Endothelial cell of umbilical vein (primary cell): ENCODE measurements around the gene SLCO3A1. TPM values are rescaled to one million over a fixed set of nuclear protein-coding genes. Genes with fewer than 3 reads are reported as not detected.

Source experiments
- BruUV-seq: library from RNA; stranded (reverse); fragments of 400-500 nt; replicated peaks from 2 replicates; lab custom pipeline; 2021; lab: Mats Ljungman, UMichigan
- CTCF ChIA-PET: fragments of 300-600, 350-600 bp; sonication (Branson Sonifier 250); formaldehyde crosslinking; loops from one replicate; lab custom pipeline; 2021; ENCODE audit warnings: antibody characterized with exemption, inconsistent platforms; lab: Charles Lee
- POLR2A ChIA-PET: fragments of 300-600, 350-600 bp; sonication (Branson Sonifier 250); formaldehyde crosslinking; loops from one replicate; lab custom pipeline; 2021; ENCODE audit warnings: antibody characterized with exemption, inconsistent platforms; lab: Charles Lee
- DNase-seq: peaks from one replicate; pipeline ENCODE4 v3.0.0-alpha.2; 2011; ENCODE audit warnings: low read depth, low spot score
- FAIRE-seq: peaks from 2 replicates; lab custom pipeline; 2011; peaks lifted over from hg19 to GRCh38; lab: Jason Lieb, UNC
- H2AFZ ChIP-seq: 2 replicates; pipeline ENCODE4 v1.6.0; 2012; ENCODE audit warnings: low read depth, low read length, control low read depth, inconsistent platforms
- H3K27ac ChIP-seq: 2 replicates; pipeline ENCODE4 v1.5.1; 2011; ENCODE audit warnings: low read depth, mild to moderate bottlenecking, control low read depth, low read length, moderate library complexity; ENCODE audit not compliant: insufficient read depth
- H3K27me3 ChIP-seq, 2 experiments: 2 replicates each; pipeline versions ENCODE4 v1.6.0 to v1.6.1; 2011; ENCODE audit warnings: low read length in 2 of 2, mixed read lengths in 1 of 2; ENCODE audit not compliant: control insufficient read depth in 2 of 2, insufficient read depth in 2 of 2
- H3K36me3 ChIP-seq, 2 experiments: 2 replicates in 1 of 2; 3 replicates in 1 of 2; pipeline ENCODE4 v1.5.1; 2011; ENCODE audit warnings: low read length in 2 of 2, mild to moderate bottlenecking in 1 of 2, moderate library complexity in 1 of 2; ENCODE audit not compliant: control insufficient read depth in 2 of 2, insufficient read depth in 2 of 2; ENCODE audit errors: extremely low read depth in 1 of 2
- H3K4me1 ChIP-seq: 3 replicates; pipeline ENCODE4 v1.5.1; 2011; ENCODE audit warnings: mild to moderate bottlenecking, low read length; ENCODE audit not compliant: control insufficient read depth, insufficient read depth; ENCODE audit errors: extremely low read depth
- H3K4me2 ChIP-seq: 2 replicates; pipeline ENCODE4 v1.6.1; 2011; ENCODE audit warnings: low read length, control low read depth, mixed read lengths; ENCODE audit not compliant: insufficient read depth
- H3K4me3 ChIP-seq, 3 experiments: fragments of 200-600 bp in 1 of 3; sonication (generic), shearing (Covaris generic) in 1 of 3; replicated peaks in 1 of 3; 2 replicates each; pipeline ENCODE4 v1.5.1; 2011 to 2016; ENCODE audit warnings: control low read depth in 3 of 3, low read length in 3 of 3, mild to moderate bottlenecking in 2 of 3, inconsistent platforms in 1 of 3, low read depth in 1 of 3, moderate library complexity in 1 of 3; ENCODE audit not compliant: insufficient read depth in 1 of 3
- H3K79me2 ChIP-seq: 2 replicates; pipeline ENCODE4 v1.6.0; 2012; ENCODE audit warnings: low read length, inconsistent platforms; ENCODE audit not compliant: control insufficient read depth, insufficient read depth
- H3K9ac ChIP-seq: replicated peaks from 2 replicates; pipeline ENCODE3; 2011; ENCODE audit warnings: low read length, control low read depth; ENCODE audit not compliant: insufficient read depth; ENCODE audit errors: extremely low read depth
- H3K9me1 ChIP-seq: replicated peaks from 3 replicates; pipeline ENCODE4 v1.6.0; 2011; ENCODE audit warnings: mild to moderate bottlenecking, low read length; ENCODE audit not compliant: control insufficient read depth, insufficient read depth; ENCODE audit errors: extremely low read depth
- H3K9me3 ChIP-seq: replicated peaks from 2 replicates; pipeline ENCODE4 v1.5.1; 2012; ENCODE audit warnings: low read length, inconsistent platforms; ENCODE audit not compliant: control insufficient read depth, insufficient read depth
- H4K20me1 ChIP-seq: replicated peaks from 2 replicates; pipeline ENCODE3; 2011; ENCODE audit warnings: mild to moderate bottlenecking, low read length; ENCODE audit not compliant: control insufficient read depth, insufficient read depth; ENCODE audit errors: extremely low read depth
- EZH2 ChIP-seq: IDR thresholded peaks from 2 replicates; pipeline ENCODE4 v1.6.1; 2012; ENCODE audit warnings: borderline replicate concordance, low read depth, mild to moderate bottlenecking, moderate library complexity, low read length, inconsistent platforms; ENCODE audit not compliant: severe bottlenecking
- FOS ChIP-seq: IDR thresholded peaks from 2 replicates; pipeline ENCODE4 v1.6.1; 2011; ENCODE audit warnings: mild to moderate bottlenecking, low read length, moderate library complexity, borderline replicate concordance; ENCODE audit not compliant: insufficient read depth
- GATA2 ChIP-seq: IDR thresholded peaks from 2 replicates; pipeline ENCODE4 v1.7.0; 2011; ENCODE audit warnings: low read depth, mild to moderate bottlenecking, moderate library complexity, mixed read lengths, low read length; ENCODE audit not compliant: insufficient read length, insufficient read depth
- JUN ChIP-seq: IDR thresholded peaks from 2 replicates; pipeline ENCODE4 v1.6.1; 2011; ENCODE audit warnings: borderline replicate concordance, low read depth; ENCODE audit not compliant: insufficient read length, insufficient read depth
- MYC ChIP-seq: IDR thresholded peaks from one replicate; pipeline ENCODE4 v1.6.1; 2011; ENCODE audit warnings: mild to moderate bottlenecking, low read depth, low read length
- POLR2A ChIP-seq: IDR thresholded peaks from 2 replicates; pipeline ENCODE4 v1.6.1; 2012; ENCODE audit warnings: low read depth, mild to moderate bottlenecking, control low read depth, low read length
- POLR2AphosphoS5 ChIP-seq: IDR thresholded peaks from 2 replicates; pipeline ENCODE4 v1.6.1; 2012; ENCODE audit warnings: low read depth, mild to moderate bottlenecking, control low read depth, low read length, moderate library complexity; ENCODE audit not compliant: insufficient read depth
- dilution Hi-C: fragments of 300-500 bp; cut with MboI; formaldehyde crosslinking; loops from one replicate; pipeline ENCODE4 v1.15.0; 2019; ENCODE audit warnings: low sequenced_read_pairs; ENCODE audit not compliant: extremely low pct_ligation_motif_present
- intact Hi-C: fragments of 100-400 bp; cut with micrococcal nuclease; formaldehyde crosslinking; loops from one replicate; pipeline ENCODE4 v1.10.0; 2022
- polyA plus RNA-seq, 4 experiments: library from polyadenylated mRNA; depleted of rRNA in 3 of 4; stranded (reverse) in 3 of 4; unstranded in 1 of 4; fragments of >200 nt; gene quantifications; 2 replicates each; pipeline versions ENCODE4 v1.2.1 to v1.2.3, GENCODE V29; 2011 to 2012; ENCODE audit warnings: missing spikeins in 1 of 4
- total RNA-seq: library from RNA; stranded (reverse); gene quantifications from 2 replicates; pipeline ENCODE4 v1.2.3, GENCODE V29; 2021
- TF ChIP-seq, protein P1 (sequence below), 2 donors: IDR thresholded peaks; 1 replicate in 1 of 2; 2 replicates in 1 of 2; pipeline ENCODE4 v1.5.1; 2011; ENCODE audit warnings: low read length in 2 of 2, mild to moderate bottlenecking in 2 of 2, moderate library complexity in 2 of 2, control low read depth in 1 of 2, inconsistent platforms in 1 of 2, low read depth in 1 of 2; ENCODE audit not compliant: insufficient read depth in 1 of 2; ENCODE audit errors: extremely low read depth in 1 of 2
- TF ChIP-seq, protein P2 (sequence below): IDR thresholded peaks from 2 replicates; pipeline ENCODE4 v1.6.1; 2011; ENCODE audit not compliant: insufficient read depth, insufficient read length

The SLCO3A1 gene
- total and polyA plus RNA-seq, 2 donors (not counting 3 experiments of a cell fraction or from before 2014, with no cell fraction given): 0.88 to 0.92 TPM

DNA sequence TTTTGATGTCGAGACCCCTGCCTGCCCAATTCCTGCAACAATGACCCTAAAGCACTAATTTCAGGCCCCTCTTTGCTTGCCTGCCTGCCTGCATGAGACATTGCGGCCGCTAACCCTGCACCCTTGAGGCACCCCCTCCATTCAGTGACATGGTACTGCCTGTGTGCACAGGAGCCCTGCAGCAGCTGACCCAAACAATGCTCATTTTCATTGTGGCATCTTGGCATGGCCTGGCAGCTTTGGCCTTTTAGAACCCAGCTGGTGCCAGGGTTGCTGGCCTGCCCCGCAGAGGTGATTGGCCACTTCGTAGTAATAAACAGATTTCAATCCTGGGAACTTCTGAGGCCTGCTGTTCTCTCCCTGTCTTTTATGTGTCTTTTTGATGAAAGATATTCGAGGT is 33.8 kb downstream of the SLCO3A1 start:
- ChIA-PET POLR2A (no interaction called here), CTCF (no interaction called here)
- dilution Hi-C loops: no loop called here
- DNase-seq (no peak), FAIRE-seq (no peak)
- no peaks in the 10 kb centered on the region for H3K4me1 ChIP-seq
- no peak overlapping the region for H3K9ac ChIP-seq
- no peaks in the 10 kb centered on the region for H3K79me2 ChIP-seq
- no peaks in the 10 kb centered on the region for H3K36me3 ChIP-seq
- H3K27ac ChIP-seq: no peak overlapping the region
- intact Hi-C loops: no loop called here
- no TSS peak for BruUV-seq
- no peaks in the 10 kb centered on the region for H3K9me1 ChIP-seq
- H3K27me3 ChIP-seq: no peaks in the 10 kb centered on the region
- H3K4me2 ChIP-seq: no peak overlapping the region
- no peak overlapping the region for H2AFZ ChIP-seq
- TF ChIP-seq JUN: no peak
- no peak for TF ChIP-seq FOS
- TF ChIP-seq, protein P1, sequence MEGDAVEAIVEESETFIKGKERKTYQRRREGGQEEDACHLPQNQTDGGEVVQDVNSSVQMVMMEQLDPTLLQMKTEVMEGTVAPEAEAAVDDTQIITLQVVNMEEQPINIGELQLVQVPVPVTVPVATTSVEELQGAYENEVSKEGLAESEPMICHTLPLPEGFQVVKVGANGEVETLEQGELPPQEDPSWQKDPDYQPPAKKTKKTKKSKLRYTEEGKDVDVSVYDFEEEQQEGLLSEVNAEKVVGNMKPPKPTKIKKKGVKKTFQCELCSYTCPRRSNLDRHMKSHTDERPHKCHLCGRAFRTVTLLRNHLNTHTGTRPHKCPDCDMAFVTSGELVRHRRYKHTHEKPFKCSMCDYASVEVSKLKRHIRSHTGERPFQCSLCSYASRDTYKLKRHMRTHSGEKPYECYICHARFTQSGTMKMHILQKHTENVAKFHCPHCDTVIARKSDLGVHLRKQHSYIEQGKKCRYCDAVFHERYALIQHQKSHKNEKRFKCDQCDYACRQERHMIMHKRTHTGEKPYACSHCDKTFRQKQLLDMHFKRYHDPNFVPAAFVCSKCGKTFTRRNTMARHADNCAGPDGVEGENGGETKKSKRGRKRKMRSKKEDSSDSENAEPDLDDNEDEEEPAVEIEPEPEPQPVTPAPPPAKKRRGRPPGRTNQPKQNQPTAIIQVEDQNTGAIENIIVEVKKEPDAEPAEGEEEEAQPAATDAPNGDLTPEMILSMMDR (IDR thresholded peaks at IDR 0.05; ENCODE audit: extremely low read depth in 1 of 2, insufficient read depth in 1 of 2, low read depth in 1 of 2, low read length in 2 of 2): no peak
- no peak for TF ChIP-seq POLR2A
- no peak for TF ChIP-seq GATA2
- TF ChIP-seq, protein P2, sequence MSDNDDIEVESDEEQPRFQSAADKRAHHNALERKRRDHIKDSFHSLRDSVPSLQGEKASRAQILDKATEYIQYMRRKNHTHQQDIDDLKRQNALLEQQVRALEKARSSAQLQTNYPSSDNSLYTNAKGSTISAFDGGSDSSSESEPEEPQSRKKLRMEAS: no peak
- no peak for TF ChIP-seq POLR2AphosphoS5
- TF ChIP-seq EZH2: no peak
- no peak for TF ChIP-seq MYC
- no peaks in the 10 kb centered on the region for H3K9me3 ChIP-seq
- no peak overlapping the region for H3K4me3 ChIP-seq
- H4K20me1 ChIP-seq: no peaks in the 10 kb centered on the region
